ENCODE measurements around the gene ZNF397.

ZNF397 gene

GRCh38 chr18:35296060-35296459, 55.2 kb downstream of the ZNF397 start:
- TF ChIP-seq CTCF (IDR thresholded peaks at IDR 0.05) = no peak
- TF ChIP-seq ZFX (IDR thresholded peaks at IDR 0.05; ENCODE audit: borderline replicate concordance) = no peak
- no peak overlapping the region for H3K27ac ChIP-seq

- H3K27ac ChIP-seq = no peak overlapping the region
- TF ChIP-seq CTCF (IDR thresholded peaks at IDR 0.05) = no peak
- TF ChIP-seq ZFX (IDR thresholded peaks at IDR 0.05; ENCODE audit: borderline replicate concordance) = no peak
These were observed 62.8 kb downstream of the ZNF397 start for GRCh38 chr18:35303610-35304009.

GRCh38 chr18:35306588-35307250, 65.9 kb downstream of the ZNF397 start:
- TF ChIP-seq CTCF (IDR thresholded peaks at IDR 0.05) = no peak
- no peak for TF ChIP-seq ZFX (IDR thresholded peaks at IDR 0.05; ENCODE audit: borderline replicate concordance)
- no peak overlapping the region for H3K27ac ChIP-seq
